Activated CD8-positive, alpha-beta memory T cell treated with anti-CD3 and anti-CD28 coated beads, Interleukin-2, amount 50 U/mL, for 1 hour (primary cell): Measurements from ENCODE around the gene SORL1.

Experiments
- DNase-seq: peaks from one replicate; pipeline ENCODE4 v3.0.0-alpha.2; 2020; ENCODE audit errors: extremely low read depth

The SORL1 gene

DNA sequence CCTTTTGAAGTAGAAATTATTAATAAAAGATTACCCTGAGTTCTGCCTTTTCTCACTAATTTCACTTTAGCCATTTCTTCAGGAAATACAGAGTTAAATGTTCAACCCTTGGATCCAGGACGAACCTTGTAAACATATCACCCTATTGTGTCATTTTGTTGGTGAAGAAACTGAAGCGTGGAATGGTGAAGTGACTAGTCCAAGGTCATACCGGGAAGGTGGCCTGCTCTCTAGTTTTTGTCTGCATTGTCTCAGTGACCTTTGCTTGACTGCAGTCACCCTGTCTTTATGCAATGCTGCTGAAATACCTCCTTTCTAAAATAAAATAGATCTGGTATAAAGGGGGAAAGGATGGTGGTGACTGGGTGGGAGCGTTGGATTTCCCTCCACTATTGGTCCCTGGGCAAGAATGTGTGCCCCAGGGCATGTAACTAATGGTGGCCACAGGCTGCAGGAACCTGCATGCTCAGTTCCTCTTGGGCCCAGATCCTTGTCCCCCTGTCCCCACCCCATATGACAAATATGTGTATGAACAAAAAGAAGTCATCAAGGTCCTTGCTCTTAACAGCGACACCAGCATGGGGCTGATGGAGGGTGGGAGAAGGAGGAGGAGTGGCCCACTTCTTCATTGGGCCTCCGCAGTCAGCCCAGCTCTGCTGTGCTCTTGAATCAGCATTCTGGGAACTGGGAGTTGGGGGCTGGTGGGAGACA is 1.6 kb downstream of the SORL1 start:
- no peak for DNase-seq

DNA sequence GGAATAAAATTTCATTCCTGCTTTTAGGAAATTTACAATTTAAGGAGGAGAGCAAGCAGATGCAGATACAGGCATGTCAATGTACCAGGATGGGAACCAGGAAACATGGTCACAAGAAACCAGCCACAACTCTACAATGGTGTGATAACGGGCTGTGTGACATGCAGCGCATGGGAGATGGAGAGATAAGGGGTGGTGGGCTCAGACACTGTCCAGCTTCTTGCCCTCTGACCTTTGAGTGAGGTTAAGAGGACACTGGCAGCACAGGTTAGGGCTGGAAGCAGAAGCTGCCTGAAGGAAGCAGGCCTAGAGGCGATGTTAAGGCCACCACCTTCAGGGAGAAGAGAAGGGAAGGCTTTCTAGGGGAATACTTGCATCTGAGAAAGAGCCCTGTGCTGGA is 3.0 kb downstream of the SORL1 start:
- DNase-seq, result no peak

DNA sequence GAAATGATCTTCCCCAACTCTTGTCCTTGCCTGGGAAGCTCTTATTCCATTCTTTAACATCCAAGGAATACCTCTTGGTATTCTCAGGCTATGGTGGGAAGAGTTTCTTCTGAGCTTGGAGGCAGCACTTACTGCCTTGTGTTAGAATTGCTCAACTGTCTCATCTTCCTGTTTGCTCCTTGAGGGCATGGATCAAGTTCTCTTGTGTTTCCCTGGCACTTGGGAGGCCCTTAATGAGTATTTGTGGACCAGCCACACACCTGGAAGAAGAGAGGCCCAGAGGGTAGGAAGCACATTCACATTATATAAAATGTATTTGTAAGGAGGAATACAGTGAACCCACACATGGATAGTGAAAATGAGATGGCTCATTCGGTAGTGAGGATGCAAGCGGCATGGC is 4.0 kb downstream of the SORL1 start:
- no peak for DNase-seq

DNA sequence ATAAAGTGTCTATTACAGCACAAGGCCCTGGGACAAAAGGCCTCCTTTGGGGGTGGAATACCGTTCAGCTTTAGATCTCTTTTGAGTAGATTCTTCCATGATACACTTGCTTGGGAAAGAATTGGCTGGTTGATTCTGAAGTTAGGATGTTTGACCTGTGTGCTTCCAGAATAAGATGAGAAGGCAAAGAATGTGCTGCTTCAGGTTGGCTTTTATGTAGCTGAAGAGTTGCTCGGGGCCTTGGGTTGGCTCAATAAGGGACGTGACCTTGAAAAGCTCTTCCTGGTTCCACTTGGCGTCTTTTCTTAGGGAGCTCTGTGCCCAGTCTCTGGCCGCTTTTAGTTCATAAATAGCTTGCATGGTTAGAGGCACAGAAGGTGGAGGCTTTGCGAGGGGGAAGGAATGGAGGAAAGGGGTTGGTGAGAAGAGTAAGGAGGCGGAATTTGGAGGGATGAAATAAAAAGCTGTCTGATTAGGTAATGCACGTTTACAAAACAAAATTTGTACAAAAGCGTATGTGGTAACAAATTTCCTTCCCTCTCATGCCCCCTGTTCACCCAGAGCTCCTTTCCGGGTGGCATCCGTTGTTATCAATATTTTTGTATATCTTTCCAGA is 4.8 kb downstream of the SORL1 start:
- no peak for DNase-seq

DNA sequence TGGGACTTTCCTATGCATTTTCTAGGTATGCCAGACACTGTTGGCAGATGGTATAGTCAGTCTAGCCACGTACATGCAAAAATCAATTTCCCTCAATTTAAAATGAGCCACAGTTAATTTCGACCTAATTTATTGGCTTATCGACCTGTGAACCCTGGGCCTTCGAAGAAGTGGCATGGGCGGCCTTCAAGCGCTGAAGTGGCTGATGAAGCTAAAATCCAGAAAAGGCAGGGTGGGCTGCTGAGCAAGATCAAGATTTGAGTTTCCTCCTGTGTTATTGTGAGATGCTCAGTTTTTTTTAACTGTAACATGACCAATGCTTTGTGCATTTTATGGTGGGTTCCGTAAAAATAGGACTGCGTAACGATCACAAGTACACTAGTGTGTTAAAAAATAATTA is 6.4 kb downstream of the SORL1 start:
- DNase-seq, result no peak

DNA sequence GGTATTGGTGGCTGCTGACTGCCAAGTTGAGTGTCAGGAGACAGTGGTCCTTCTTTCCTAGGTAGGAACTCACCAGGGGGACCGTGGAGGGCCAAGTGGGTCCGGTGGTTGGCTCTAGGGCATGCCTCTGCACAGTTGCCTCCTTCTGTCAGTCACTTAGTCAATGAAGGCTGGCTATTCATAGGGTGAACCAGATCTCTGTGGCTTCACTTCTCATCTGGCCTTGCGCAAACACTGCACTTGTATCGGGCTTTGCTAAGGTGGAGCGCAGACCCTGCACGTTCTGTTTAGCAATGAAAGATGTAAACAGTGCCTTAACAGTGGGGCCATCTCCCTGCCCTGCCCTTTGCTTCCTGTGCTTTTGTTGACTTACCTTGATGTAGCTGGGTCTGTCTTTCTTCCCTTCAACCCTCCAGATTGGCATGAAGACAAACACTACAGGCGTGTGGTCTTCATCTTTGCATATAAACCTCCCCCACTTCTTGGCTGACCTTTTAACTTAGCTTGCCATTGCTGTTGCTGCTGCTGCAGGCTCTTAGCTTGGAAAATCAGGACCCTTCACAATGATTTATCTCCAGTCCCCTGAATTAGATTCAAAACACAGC is 7.4 kb downstream of the SORL1 start:
- DNase-seq, result no peak

DNA sequence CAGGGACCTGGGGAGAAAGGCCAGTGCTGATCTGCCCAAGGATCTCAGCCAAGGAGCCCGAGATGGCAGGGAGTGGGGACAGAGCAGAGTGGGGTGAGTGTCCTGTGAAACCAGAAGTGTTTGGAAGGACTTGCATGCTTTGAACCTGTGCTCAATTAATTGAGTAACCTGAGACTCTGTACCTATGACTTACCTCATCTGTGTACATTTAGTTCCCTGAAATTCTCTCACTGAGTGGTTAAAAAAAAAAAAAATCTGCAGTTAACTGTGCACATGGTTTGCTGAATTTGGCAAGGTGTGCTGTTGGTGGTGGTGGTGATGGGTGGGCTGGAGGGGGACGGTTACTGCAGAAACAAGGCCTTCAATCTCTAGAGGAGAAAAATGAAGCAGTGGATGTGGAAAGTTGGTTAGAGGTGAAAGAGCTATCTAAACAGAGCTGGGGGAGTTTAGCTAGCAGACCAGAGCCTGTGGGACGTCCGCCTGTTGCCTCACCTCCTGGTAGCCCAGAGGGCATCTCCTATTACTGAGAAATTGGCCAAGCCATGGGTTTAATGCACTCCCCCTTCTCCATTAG is 8.9 kb downstream of the SORL1 start:
- DNase-seq, result no peak

DNA sequence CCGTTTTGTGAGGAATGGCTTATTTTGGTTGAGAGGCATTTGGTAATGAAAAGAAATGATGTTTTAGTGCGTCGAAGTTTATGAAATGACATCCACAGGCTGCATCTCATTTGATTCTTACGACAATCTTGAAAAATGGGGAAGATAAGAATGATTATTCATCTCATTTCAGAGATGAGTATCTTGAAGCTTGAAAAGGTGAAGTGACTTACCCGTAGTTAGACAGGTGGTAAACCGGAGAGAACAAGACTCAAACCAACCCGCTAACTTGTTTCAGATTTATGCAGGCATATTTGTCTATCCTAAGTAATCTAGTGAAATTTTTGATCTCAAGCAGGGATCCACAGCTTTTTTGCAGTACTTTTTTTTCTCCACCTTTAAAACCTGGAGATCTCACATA is 9.7 kb downstream of the SORL1 start:
- no peak for DNase-seq

DNA sequence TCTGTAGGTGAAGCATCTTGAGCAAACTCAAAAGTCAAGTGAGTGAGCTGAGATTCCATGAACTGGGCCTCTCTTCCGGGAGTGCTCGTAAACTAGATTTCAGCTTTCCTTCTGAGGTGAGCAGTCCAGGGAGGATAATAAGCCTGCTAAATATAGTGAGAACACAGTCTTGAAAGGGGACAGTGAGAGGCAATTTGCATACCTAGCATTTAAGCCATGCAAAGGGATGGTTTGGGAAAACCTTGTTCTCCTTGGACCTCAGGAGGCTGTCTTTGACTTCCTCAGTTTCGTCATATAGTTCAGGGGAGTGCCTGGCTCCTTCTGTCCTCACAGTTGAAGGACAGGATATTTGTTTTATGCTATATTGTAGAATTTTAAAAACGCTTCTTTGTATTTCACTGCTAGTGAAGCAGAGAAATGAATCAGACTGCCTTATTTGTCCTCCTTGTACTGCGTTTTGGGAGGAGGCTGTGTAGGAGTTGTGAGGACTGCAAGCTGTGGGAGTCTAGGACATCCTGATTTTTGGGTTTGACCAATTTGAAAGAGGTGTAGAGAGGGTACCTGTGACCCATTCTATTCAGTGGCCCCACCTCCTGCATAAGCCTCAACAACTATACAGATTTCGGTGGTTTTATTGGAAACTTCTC is 11.7 kb downstream of the SORL1 start:
- DNase-seq, result no peak

DNA sequence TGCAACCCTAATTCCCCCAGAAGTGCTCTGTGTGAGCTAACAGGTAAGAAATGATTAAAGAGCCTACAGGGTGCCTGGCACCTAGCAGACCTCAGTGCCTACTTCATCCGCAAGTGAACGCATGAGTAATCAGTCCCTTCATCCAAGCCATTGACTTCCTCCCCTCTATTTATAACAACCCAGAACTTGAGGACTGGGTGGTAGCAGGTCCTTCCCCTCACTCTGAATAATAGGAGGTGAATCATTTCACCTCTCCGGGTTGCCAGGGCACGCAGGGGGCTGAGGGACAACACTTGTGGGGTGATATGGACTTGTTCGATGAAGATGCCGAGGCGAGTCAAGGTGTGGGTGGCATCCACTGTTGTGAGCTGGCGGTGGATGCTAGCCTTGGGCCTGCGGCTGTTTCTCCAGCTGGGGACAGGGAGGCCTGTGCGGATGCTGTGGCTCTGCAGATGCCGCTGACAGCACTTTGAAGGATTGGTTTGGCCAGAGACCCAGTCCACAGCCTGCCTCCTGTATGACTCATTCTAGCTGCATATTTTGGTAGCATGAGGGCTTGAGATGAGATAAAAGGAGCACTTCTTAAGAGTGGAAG is 12.3 kb downstream of the SORL1 start:
- DNase-seq, result peak; percentile 72

DNA sequence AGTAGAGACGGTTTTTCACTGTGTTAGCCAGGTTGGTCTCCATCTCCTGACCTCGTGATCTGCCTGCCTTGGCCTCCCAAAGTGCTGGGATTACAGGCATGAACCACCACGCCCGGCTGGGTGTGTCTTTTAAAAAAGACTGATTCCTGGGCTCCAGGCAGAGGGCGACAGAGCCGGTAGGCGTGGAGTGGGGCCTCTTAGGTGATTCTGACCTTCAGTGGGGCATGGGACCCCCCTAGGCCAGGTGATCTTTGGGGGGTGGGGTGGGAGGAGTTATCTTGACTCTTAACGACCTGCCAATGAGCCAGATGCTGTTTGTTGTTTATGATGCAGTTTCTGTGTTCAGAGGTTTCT is 13.6 kb downstream of the SORL1 start:
- no peak for DNase-seq

DNA sequence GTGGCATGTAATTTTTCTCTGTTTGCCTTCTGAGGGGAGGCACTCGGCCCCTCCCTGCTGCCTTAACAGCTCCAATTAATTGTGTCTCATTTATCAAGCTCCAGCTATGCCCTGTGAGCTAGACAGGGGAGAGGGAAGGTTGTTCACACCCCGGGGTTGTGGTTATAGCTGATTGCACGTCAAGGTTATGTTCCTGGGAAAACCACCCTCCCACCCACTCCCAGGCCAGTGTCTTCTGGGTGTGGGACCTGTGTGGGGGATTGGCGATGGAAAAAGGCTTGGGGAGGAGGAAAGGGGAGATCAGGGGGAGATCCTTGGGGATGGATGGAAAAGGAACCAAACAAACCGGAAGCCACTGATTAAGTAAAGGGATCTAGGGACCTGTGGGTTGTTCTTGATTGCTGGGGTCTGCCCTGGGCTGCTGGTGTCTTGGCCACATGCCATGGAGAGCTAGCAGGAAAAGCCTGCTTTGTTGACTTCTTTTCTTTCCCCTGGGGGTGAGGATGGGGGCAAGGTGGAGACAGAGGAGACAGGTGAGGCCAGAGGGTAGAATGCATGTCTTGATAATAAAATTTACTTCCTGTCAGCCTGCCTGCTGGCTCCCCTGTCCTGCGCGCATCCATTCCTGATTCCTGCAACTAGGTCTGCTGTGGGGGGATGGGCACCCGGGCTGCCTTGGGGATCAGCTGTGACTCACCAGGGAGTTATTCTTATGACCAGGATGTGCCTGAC is 14.1 kb downstream of the SORL1 start:
- DNase-seq, result no peak

DNA sequence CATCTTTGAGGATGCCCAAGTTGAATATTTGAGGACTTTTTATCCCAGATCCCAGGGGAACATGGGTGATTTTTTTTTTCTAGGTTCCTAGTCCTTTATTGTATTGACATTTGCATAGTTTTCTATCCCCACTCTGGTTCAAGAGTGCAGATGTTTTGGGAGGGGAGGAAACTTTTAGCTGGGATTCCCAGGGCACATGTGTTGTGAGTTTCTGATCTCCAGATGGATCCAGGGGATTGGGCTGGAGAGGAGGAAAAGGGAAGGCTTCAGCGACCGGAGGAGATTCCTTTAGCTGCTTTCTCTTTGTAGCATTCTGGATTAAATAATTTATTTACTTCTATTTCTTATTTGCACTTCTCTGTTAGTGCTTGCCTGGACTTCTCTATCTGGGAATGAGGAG is 15.4 kb downstream of the SORL1 start:
- no peak for DNase-seq

DNA sequence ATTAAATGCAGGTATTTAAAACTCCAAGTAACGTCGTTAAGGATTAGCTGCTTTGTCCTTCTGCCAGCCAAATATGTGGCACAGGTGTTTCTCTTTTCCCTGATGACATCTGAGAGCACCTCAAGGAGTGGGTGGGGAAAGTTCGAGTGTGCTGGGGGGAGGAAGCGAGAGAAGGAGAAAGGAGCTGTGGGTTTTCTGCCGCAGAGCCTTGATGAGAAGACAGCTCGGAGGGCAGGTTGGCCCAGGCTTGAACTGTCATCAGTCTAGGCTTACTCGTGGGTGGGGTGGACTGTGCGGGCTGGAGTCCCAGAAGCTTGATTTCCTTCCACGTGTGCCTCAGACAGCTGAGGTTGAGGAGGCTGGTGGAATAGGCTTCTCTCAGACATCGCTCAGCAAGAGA is 15.9 kb downstream of the SORL1 start:
- peak; percentile 79 for DNase-seq

DNA sequence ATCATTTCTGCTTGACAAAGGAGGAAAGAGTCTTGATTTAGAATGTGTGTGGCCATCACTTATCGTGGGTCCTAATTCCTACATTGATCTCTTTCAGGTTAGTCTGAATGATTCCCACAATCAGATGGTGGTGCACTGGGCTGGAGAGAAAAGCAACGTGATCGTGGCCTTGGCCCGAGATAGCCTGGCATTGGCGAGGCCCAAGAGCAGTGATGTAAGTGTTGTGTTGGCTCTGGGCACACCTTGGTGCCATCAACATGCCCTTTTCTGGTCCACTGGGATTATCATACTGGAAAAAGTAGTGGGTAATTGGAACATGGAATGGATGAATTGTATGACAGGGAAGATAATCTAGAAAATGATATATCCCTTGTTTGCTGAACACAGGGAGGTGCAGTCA is 17.8 kb downstream of the SORL1 start:
- DNase-seq, result no peak

DNA sequence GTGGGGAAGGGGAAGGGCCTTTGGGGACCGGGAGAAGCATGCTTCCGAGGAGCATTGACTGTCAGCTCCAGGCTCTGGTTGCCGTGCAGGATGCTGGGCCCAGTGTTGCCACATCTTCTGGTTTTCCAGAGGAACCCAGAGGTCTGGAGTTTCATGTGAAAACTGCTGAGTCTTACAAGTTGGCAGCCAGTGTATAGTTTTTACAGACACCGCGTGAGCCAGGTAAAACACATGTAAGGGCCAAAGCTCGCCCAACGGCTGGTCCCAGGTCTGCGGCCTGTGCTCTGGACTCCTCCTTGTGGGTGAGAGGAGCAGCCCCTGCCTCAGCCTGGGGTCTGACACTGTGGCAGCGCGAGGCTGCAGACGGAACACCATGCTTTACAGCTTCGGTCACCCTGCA is 19.1 kb downstream of the SORL1 start:
- DNase-seq, result no peak

DNA sequence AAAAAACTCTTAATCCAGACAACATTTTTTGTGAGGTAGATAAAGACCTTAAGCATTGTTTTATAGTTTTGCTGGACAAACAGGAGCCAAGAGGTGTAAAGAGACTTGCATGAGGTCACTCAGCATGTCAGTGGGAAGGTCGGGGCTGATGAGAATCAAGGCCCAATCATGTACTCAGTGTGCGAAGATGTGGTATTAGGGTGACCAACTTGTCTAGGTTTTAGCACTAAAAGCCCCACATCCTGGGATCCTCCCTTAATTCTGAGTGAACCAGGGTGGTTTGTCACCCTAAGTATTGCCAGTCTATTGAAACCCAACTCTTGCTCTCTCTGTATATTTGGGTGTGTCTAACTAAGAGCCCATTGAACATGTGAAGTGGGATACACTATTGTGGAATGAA is 20.2 kb downstream of the SORL1 start:
- DNase-seq, result no peak

DNA sequence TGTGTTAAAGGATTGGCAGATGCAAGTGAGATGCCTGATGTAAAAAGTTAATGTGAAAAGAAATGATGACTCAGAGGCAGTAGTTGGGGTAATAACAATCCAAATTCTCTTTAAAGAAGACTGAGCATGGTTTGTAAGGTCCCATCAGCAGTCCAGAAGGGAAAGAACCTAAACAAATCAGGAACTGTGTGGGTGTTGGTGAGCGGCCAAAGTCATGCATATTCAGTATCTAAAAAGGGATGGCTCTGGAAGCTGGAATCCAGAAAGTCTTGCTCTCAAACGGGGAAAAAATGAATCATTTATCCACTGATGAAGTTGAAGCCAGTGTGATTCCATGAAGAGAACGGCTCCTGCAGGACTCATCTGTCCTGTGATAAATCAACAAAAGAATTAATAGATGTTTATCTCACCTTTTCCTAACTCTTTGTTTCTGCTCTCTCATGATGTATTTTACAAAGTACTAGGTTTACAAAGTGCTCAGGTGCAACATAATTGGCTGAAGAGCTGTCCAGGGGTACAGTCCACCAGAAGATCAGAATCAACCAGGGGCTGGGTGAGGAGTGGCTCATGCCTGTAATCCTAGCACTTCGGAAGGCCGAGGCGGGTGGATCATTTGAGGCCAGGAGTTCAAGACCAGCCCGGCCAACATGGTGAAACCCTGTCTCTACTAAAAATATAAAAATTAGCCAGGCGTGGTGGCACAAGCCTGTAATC is 21.1 kb downstream of the SORL1 start:
- no peak for DNase-seq

DNA sequence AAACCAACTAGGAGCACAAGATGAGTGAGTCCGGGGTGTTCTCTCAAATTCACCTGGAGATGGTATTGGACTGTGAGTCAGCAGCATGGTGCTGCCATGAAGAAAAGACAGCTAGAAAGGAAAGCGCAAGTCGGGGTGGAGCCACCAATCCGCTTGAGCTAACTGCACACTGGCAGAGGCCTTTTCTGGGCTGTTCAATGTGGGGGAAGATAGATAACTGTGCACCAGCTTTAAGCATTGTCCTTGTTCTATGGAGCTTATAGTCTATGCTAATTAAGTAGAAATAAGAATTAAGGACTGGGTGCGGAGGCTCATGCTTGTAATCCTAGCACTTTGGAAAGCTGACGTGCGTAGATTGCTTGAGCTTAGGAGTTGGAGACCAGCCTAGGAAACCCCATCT is 22.6 kb downstream of the SORL1 start:
- DNase-seq, result no peak

DNA sequence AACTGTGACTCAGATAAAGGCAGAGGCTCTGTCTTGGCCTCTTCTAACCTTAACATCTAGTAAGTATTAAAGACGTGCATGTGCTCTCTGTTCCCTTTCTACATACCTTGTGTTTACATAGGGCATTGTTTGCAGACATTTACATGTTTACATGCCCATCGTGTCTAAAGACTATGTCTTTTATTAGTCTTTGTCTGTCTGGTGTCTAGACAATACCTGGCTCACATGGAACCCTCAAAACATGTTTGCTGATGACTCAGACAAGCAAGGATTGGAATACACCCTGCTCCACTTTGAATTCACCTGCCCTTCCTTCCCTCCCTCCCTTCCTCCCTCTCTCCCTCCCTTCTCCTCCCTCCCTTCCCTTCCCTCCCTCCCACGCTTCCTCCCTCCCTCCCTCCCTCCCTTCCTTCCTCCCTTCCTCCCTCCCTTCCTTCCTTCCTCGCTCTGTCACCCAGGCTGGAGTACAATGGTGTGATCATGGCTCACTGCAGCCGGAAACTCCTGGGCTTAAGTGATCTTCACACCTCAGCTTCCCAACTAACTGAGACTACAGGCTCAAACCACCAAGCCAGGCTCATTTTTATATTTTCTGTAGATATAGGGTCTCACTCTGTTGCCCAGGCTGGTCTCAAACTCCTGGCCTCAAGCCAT is 24.4 kb downstream of the SORL1 start:
- DNase-seq, result no peak
